BLaER1 treated with 17β-estradiol and CSF1 and Interleukin-3, amounts not matched to agents 10 nM and 100 nM (cell line): ENCODE results near the gene VSIG2.
A peak's percentile ranks its signal among the peaks of the same experiment; 100 is the strongest.

Experiments used
- H3K27ac ChIP-seq, 11 experiments: shearing (Covaris generic); formaldehyde crosslinking; 2 replicates each; pipeline ENCODE4 v1.8.1; 2022
- H3K27me3 ChIP-seq, 11 experiments: shearing (Covaris generic); formaldehyde crosslinking; 2 replicates each; pipeline ENCODE4 v1.8.1; 2022
- H3K36me3 ChIP-seq, 11 experiments: shearing (Covaris generic); formaldehyde crosslinking; 2 replicates each; pipeline ENCODE4 v1.8.1; 2022
- H3K4me1 ChIP-seq, 10 experiments: shearing (Covaris generic); formaldehyde crosslinking; 2 replicates each; pipeline ENCODE4 v1.8.1; 2022
- H3K4me2 ChIP-seq, 11 experiments: shearing (Covaris generic); formaldehyde crosslinking; 2 replicates each; pipeline ENCODE4 v1.8.1; 2022
- H3K4me3 ChIP-seq, 10 experiments: shearing (Covaris generic); formaldehyde crosslinking; 2 replicates each; pipeline ENCODE4 v1.8.1; 2022
- H3K9ac ChIP-seq, 11 experiments: shearing (Covaris generic); formaldehyde crosslinking; 2 replicates each; pipeline ENCODE4 v1.8.1; 2022
- H3K9me3 ChIP-seq, 11 experiments: shearing (Covaris generic); formaldehyde crosslinking; replicated peaks in 1 of 11; 2 replicates each; pipeline ENCODE4 v1.8.1; 2022
- H4K20me1 ChIP-seq, 11 experiments: shearing (Covaris generic); formaldehyde crosslinking; 2 replicates each; pipeline ENCODE4 v1.8.1; 2022
- Cebpa-rat ChIP-seq, 11 experiments: shearing (Covaris generic); IDR thresholded peaks; 2 replicates each; pipeline ENCODE4 v1.8.1; 2022

Gene VSIG2

DNA sequence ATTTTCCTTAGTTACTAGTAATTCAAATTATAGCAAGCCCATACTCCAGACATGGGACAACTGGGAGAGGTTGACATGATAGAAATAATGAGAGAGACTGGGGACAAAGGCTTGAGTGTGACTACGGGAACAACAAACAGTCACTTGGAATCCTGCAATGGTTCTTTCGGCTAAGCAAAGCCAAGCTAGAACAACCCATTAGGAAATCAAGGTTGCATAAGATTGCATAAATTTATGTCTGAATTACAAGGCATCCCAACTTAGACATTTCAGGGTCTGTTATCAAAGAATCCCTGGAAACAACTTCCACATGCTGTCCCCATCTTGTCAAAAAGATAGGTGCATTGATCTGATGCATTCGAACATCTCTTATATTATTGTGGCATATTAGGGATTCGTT is 22.5 kb downstream of the VSIG2 start:
- no peak overlapping the region for H3K27ac ChIP-seq
- no peak for TF ChIP-seq Cebpa-rat (IDR thresholded peaks at IDR 0.05)
- no peak overlapping the region for H3K4me3 ChIP-seq
- peaks cover 29 to 75% (median 42%) of the 10 kb centered on the region in 10 experiments for H3K4me1 ChIP-seq
- no peaks in the 10 kb centered on the region for H4K20me1 ChIP-seq
- no peaks in the 10 kb centered on the region for H3K9me3 ChIP-seq
- no peaks in the 10 kb centered on the region for H3K36me3 ChIP-seq
- H3K4me2 ChIP-seq: 0 out of 22 replicates have a peak overlapping the region, but pooled peaks of 1 of the 11 experiments have one; percentile 3
- no peaks in the 10 kb centered on the region for H3K27me3 ChIP-seq
- no peak overlapping the region for H3K9ac ChIP-seq

DNA sequence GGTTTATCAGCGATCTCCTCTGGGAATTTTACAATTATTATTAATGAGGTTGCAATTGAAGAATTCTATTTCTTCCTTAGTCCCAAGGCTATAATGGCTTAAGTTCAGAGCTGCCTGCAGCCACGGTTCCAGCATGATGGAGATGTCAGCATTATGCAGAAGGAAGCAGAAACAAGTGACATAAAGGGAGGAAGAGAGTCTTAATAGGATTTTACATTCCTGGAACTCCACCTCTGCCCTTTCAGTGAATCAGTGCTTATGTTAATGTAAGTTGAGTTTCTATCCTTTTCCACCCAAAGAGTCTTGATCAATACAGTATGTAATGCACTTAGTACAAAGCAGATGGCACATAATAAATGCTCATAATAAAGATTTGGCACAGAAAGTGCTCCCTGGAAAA is 23.9 kb downstream of the VSIG2 start:
- peaks cover 43 to 82% (median 56%) of the 10 kb centered on the region in 10 experiments for H3K4me1 ChIP-seq
- TF ChIP-seq Cebpa-rat (IDR thresholded peaks at IDR 0.05): no peak
- H3K27me3 ChIP-seq: no peaks in the 10 kb centered on the region

DNA sequence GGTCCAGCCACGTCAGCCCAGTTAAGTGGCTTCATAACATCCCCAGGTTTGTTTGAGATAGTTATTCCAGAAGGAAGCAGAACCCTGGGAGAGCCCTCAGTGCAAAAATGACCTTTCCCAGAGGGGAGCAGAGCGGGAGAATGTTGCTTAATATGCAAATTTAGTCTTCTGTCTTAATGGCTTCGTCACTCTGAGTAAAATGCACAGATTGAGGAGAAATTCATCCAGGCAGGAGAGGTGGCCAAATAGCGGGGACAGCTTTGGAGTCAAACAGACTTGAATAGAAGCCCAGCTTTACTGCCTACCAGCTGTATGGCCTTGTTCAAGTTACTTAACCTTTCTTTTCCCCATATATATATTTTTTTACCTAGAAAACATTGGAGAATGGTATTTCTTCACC is 24.6 kb downstream of the VSIG2 start:
- Histone ChIP-seq H3K4me2 (peak overlapping the region; percentile 21 to 98 (median 95); a peak in 21 of 22 replicates), H3K4me3 (no peak overlapping the region), H3K27ac (no peak overlapping the region), H3K9me3 (no peaks in the 10 kb centered on the region), H3K9ac (no peak overlapping the region), H4K20me1 (no peaks in the 10 kb centered on the region), H3K27me3 (0 out of 22 replicates have a peak, but pooled peaks cover 0 to 3% (median 0%) of the 10 kb centered on the region in 11 experiments), H3K36me3 (no peaks in the 10 kb centered on the region), H3K4me1 (peaks cover 50 to 82% (median 62%) of the 10 kb centered on the region in 10 experiments)
- TF ChIP-seq Cebpa-rat (IDR thresholded peaks at IDR 0.05): no peak

More for the DNA sequence above, 23.9 kb downstream of the VSIG2 start:
- Histone ChIP-seq H3K36me3 (no peaks in the 10 kb centered on the region), H3K9me3 (no peaks in the 10 kb centered on the region), H4K20me1 (no peaks in the 10 kb centered on the region), H3K4me2 (peak overlapping the region in 4 of 11 experiments; percentile 24 to 97 (median 94); a peak in 6 of 22 replicates), H3K27ac (no peak overlapping the region), H3K9ac (no peak overlapping the region), H3K4me3 (no peak overlapping the region)

DNA sequence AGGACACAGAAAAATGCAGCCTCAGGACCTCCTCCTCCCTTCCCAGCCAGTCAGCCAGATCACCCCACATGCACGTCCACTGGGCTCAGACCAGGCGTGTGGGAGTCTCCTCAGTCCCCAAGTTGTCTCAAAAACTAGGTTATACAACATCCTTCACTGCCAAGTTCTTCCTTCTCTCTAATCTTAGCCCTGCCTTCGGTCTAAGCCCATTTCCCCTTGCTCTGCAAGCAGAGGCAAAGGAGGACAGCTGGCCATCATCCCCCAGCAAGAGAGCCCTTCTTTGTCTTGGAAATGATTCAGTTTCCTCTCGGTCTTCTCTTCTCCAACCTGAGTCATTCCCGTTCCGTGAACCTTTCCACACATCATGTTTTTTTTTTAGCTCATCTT is 26.3 kb downstream of the VSIG2 start:
- Histone ChIP-seq H3K9ac (peak overlapping the region in 9 of 11 experiments; percentile 46 to 68 (median 63); a peak in 15 of 22 replicates), H3K9me3 (no peaks in the 10 kb centered on the region), H3K27me3 (peaks cover 0 to 3% (median 0%) of the 10 kb centered on the region in 11 experiments; a peak in 2 of 22 replicates), H3K27ac (peak overlapping the region in 10 of 11 experiments; percentile 31 to 81 (median 70); a peak in 19 of 22 replicates), H3K4me1 (peaks cover 68 to 82% (median 71%) of the 10 kb centered on the region in 10 experiments), H4K20me1 (no peaks in the 10 kb centered on the region), H3K4me3 (peak overlapping the region in 9 of 10 experiments; percentile 7 to 64 (median 50); a peak in 18 of 20 replicates), H3K4me2 (peak overlapping the region; percentile 80 to 98 (median 95)), H3K36me3 (no peaks in the 10 kb centered on the region)
- TF ChIP-seq Cebpa-rat (IDR thresholded peaks at IDR 0.05): no peak

DNA sequence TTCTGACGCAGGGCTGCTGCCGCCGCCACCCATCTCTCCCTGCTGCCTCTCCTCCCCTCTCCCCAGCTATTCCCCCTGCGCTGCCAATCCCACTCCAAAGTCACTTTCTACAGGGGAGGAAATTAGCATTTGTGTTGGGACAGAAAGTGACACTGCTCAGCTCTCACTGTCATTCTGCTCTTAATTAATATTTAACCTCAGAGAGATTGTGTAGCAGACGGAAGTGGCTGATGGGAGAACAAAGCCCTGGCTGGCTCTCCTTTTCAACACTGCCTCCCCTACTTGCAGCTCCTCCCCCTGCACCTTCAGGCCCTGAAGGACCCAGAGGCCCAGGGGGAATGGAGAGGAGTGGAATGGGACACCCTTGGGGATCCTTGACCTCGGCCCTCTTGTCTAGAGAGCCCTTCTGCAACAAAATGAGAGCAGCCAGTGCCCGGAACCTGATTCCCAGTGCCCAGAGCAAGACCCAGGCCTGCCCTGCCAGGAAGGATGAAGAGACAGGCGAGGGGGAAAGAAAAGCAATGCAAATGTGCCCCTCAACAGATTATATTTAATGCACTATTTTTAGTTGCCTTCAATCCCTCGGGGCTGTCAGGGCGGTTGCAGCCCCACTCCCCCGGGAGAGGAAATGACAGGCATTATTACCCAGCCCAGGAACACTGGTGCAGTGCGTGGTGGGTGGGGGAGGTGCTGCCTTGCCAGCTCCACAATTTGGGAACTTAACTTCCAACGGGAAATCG is 26.9 kb downstream of the VSIG2 start:
- peak overlapping the region in 10 of 11 experiments; percentile 31 to 81 (median 71); a peak in 20 of 22 replicates for H3K27ac ChIP-seq
- no peaks in the 10 kb centered on the region for H4K20me1 ChIP-seq
- peak overlapping the region in 9 of 10 experiments; percentile 7 to 64 (median 50); a peak in 18 of 20 replicates for H3K4me3 ChIP-seq
- TF ChIP-seq Cebpa-rat (IDR thresholded peaks at IDR 0.05): no peak
- peaks cover 0 to 5% (median 1%) of the 10 kb centered on the region in 11 experiments; a peak in 8 of 22 replicates for H3K27me3 ChIP-seq
- H3K4me1 ChIP-seq: peaks cover 73 to 83% (median 76%) of the 10 kb centered on the region in 10 experiments
- H3K9ac ChIP-seq: peak overlapping the region in 10 of 11 experiments; percentile 8 to 68 (median 61); a peak in 17 of 22 replicates
- H3K36me3 ChIP-seq: no peaks in the 10 kb centered on the region
- no peaks in the 10 kb centered on the region for H3K9me3 ChIP-seq
- peak overlapping the region; percentile 80 to 98 (median 95) for H3K4me2 ChIP-seq

DNA sequence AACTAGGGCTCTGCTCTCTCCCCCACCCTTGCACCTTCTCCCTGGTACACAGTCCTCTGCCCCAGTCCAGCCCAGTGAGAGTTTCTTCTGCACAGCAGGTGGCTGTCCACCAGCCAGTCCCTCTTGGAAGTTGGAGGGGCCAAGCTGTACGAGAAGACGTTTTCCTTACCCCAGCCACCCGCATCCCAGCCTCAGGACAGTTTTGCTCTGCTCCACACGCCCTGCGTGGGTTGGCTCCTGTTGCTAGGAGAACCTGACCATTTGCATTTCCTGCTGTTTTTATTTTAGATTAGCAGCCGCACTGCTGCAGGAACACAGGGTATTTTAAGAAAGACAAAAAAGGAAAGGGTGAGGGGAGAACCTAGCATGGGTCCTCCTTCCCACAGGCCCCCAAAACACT is 29.9 kb downstream of the VSIG2 start:
- H3K9ac ChIP-seq: no peak overlapping the region; a peak in 1 of 22 replicates
- H3K4me3 ChIP-seq: peak overlapping the region in 4 of 10 experiments; percentile 6 to 16 (median 13); a peak in 5 of 20 replicates
- TF ChIP-seq Cebpa-rat (IDR thresholded peaks at IDR 0.05): no peak
- H4K20me1 ChIP-seq: peaks cover 0 to 16% (median 10%) of the 10 kb centered on the region in 11 experiments; a peak in 14 of 22 replicates
- no peaks in the 10 kb centered on the region for H3K36me3 ChIP-seq
- H3K27ac ChIP-seq: no peak overlapping the region
- H3K4me1 ChIP-seq: peaks cover 89 to 100% (median 95%) of the 10 kb centered on the region in 10 experiments
- no peaks in the 10 kb centered on the region for H3K9me3 ChIP-seq
- peak overlapping the region; percentile 87 to 98 (median 95) for H3K4me2 ChIP-seq
- peaks cover 28 to 34% (median 31%) of the 10 kb centered on the region in 11 experiments for H3K27me3 ChIP-seq

DNA sequence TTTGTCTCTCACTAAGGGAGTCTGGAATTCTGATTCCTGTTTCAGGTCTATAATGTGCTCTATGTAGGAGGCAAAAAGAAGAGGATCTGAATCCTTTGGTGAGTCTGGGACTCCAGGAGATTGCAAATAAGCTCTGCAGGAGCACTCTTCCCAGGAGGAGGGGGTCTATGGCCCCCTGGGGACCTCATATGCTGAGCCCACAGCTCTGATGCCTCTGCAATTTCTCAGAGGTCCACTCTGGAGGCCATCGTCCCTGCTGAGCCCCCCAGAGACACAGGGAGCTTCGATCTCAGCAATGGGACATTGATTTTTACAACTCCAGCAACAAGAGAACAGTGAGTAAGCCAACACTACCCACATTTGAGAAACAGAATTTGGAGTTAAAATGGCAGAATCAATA is 32.5 kb downstream of the VSIG2 start:
- no peak overlapping the region for H3K9ac ChIP-seq
- H3K27ac ChIP-seq: no peak overlapping the region
- H3K27me3 ChIP-seq: peaks cover 43 to 55% (median 50%) of the 10 kb centered on the region in 11 experiments
- no peaks in the 10 kb centered on the region for H3K36me3 ChIP-seq
- H3K9me3 ChIP-seq: no peaks in the 10 kb centered on the region
- peaks cover 73 to 87% (median 80%) of the 10 kb centered on the region in 10 experiments for H3K4me1 ChIP-seq
- H4K20me1 ChIP-seq: peaks cover 0 to 16% (median 10%) of the 10 kb centered on the region in 11 experiments; a peak in 14 of 22 replicates
- no peak overlapping the region for H3K4me3 ChIP-seq
- H3K4me2 ChIP-seq: peak overlapping the region in 7 of 11 experiments; percentile 26 to 98 (median 96); a peak in 9 of 22 replicates
- TF ChIP-seq Cebpa-rat (IDR thresholded peaks at IDR 0.05): no peak

DNA sequence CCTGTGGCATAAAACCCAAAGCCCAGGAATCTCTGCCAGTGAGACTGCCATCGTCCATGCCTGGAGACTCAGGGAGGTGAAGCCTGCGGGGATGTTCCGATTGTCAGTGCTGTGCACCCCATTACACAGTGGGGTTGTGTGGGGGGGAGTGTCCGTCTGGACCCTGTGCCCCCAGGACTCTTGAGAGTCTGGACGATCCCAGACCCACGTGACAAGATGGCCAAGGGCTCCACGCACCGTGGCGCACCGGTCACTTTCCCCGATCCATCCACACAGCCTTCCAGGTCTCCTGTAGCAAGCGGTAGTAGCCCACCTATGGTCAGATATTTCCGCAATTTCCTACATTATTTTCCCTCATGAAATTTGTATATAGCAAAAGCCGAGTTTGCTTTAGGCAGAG is 33.3 kb downstream of the VSIG2 start:
- peaks cover 66 to 79% (median 72%) of the 10 kb centered on the region in 10 experiments for H3K4me1 ChIP-seq
- no peak overlapping the region for H3K27ac ChIP-seq
- peak overlapping the region; percentile 86 to 99 (median 96); a peak in 21 of 22 replicates for H3K4me2 ChIP-seq
- H4K20me1 ChIP-seq: peaks cover 0 to 16% (median 10%) of the 10 kb centered on the region in 11 experiments; a peak in 14 of 22 replicates
- no peak for TF ChIP-seq Cebpa-rat (IDR thresholded peaks at IDR 0.05)
- H3K9ac ChIP-seq: no peak overlapping the region
- H3K9me3 ChIP-seq: no peaks in the 10 kb centered on the region
- H3K4me3 ChIP-seq: no peak overlapping the region; a peak in 1 of 20 replicates
- no peaks in the 10 kb centered on the region for H3K36me3 ChIP-seq
- H3K27me3 ChIP-seq: peaks cover 43 to 59% (median 50%) of the 10 kb centered on the region in 11 experiments
